CD4-positive, alpha-beta T cell treated with Interleukin-1 beta for 1 hour (primary cell): Measurements from ENCODE around the gene SPC24.
A peak's percentile ranks its signal among the peaks of the same experiment; 100 is the strongest.

Experiments used
- DNase-seq, 2 donors: peaks; one replicate each; pipeline ENCODE4 v3.0.0-alpha.2; 2020 to 2022

The SPC24 gene, protein sequence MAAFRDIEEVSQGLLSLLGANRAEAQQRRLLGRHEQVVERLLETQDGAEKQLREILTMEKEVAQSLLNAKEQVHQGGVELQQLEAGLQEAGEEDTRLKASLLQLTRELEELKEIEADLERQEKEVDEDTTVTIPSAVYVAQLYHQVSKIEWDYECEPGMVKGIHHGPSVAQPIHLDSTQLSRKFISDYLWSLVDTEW

DNA sequence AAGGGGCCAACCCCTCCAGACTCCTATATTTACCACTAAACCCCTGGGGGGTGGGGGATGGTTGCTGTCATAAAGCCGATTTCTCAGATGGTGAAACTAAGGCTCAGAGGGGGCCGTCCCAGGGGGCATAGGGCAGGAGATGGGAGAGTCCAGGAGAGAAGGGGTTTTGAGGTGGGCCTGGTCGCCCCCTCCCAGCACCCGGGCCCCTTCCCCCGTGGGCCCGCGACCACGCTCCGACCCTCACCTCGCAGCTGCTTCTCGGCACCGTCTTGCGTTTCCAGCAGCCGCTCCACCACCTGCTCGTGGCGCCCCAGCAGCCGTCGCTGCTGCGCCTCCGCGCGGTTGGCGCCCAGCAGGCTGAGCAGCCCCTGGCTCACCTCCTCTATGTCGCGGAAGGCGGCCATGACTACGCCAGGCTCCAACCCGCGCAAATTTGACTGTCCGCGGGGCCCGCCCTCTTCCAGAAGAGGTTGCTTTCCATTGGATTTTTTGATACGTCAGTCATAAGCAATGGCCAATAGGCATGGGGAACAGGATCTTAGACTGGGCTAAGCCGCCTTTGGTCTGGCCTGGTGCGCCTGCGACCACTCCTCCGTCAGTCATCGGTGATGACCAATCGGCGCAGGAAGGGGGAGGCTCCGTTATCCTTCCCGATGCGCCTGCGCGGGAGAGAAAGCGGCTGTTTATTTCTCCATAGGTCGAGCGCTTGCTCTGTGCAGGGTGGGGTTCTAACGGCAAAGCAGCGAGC is at the start of gene SPC24:
TSS of gene SPC24 (minus strand) at position 410 of the 748 bp plus-strand sequence. CDS start at position 404, 6 bp downstream.
- DNase-seq: peak; percentile 95 to 96

DNA sequence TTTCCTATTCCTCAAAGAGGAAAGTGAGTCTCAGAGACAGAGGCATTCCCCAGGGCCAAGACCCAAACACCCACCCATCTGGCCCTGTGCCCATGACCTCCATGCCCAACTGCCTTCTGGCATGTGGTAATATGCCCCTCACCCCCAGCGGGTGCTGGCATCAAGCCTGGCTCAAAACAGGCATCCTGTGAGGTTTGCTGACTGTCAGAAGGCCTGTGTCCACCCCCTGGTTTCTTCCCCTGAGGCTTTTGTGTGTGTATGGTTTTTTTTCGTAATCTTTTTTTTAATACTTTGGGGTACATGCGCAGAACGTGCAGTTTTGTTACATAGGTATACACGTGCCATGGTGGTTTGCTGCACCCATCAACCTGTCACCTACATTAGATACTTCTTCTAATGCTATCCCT is 49.4 kb upstream of the SPC24 start:
- no peak for DNase-seq

DNA sequence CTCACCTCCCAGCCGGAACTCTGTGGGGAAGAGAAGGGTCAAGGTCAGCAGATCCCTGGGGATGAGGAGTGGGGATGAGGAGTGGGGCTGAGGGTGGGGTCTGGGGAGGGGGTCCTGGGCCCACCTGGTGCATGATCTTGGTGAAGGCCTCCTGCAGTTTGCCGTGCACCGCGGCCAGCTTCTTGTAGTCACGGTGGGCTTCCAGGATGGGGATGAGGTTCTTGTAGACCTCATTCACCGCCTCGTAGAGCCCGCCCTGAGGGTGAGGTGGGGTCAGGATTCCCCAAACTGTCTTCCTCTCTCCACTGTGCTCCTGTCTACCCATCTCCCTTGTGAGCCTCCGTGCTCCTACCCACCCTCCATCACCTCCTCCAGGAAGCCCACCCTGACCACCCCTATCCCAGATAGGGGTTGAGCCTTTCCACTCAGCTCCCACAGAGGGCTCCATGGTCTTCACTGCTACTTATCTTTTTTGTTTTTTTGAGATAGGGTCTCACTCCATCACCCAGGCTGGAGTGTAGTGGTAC is 48.6 kb upstream of the SPC24 start:
- no peak for DNase-seq

DNA sequence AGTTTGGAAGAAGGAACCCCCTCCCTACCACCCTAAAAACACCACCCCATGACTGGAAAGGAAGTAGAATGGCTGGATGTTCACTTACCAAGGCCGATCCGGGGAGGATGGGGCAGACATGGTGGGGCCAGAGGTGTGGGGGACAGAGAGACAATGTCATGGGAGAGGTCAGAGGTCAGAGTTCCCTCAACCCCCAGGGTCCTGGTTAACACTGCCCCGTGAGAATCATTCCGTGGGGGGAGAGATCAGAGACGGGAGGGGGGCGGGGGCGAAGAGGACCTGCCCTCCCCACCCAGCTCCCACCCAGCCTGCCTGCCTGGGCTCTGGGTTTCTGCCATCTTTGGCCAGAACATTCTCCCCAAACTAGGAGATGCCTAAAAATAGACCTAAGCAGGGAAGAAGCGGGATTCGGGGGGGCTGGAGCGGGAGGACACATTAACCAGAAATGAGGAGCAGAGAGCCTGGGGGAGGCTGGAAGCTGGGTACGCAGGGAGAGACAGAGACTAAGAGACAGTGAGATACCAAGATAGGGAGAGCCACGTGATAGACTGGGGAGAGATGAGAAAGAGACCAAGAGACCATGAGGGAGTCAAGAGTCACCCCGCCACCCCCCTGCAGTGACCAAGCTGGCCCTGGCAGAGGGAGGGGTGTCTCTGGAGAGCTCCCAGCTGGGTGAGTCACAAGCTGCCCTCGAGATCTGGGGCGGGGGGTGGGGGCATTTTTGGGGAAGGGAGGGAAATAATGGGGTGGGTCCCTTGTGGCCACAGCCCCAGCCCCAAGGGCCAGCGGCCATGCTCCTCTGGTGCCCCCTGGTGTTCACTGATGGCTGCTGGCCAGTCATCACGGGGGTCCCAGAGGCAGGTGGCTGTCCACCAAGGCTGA is 47.9 kb upstream of the SPC24 start:
- peak; percentile 35 to 37 for DNase-seq

DNA sequence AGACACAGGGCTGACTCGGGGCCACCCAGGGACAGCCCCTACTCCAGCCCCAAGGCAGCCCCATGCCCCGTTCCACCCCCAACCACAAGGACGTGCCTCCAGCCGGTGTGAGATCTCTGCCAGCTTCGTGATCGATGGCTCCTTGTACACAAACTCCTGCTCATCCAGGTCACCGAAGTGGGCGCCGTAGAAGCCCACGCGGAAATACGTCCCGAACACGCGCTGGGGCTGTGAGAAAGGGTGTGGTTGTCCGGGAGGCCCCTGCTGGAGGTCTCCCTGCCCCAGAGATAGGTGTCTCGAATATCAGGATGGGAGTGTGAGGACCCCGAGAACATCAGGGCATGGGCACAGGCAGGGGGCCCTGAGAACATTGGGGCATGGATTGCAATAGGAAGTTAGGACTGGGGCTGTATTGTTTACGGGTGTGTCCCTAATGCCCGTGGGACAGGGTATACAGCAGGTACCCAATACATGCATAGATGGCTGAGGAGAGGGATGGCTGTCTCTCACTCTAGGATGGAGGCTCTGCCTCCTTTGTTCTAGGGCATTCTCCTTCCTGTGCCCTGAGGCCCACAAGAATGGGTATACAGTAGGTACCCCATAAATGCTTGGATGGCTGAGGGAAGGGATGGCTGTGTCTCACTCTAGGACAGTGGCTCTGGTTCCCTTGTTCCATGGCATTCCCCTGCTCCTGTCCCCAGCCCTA is 47.1 kb upstream of the SPC24 start:
- no peak for DNase-seq

DNA sequence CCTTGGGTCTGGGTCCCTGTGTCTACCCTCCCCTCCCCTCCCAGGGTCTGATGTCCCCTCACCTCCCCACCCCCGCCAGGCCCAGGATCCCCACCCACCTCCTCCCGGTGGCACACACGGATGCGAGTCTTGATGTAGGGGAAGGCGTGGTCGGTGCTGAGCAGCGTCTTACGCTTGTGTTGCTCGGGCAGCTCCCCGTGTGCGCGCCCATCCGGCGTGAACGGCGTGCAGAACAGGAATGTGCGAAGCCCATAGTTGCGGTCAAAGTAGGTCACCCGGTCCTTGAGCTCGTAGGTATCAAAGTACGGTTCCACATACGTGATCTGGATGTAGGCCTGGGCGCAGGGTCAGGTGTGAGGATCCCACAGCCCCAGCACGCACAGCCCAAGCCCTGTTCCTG is 46.2 kb upstream of the SPC24 start:
- DNase-seq: no peak

DNA sequence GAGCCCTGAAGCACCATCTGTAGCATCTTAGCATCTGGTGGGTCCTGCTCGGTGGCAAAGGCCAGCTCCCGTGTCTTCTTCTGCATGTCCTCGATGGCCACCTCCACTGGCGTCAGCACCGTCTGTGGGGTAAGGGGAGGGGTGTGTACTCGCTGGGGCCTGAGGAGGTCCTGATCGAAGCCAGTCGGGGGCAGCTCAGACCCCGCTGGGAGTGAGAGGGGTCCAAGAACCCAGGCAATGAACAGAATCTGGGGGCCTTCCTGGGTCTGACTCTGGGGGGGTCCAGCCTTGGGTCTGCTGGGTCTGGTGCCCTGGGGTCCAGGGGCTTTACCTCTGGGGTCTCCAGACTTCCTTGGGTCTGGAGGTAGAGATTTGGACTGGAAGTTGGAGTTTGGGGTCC is 45.3 kb upstream of the SPC24 start:
- no peak for DNase-seq

DNA sequence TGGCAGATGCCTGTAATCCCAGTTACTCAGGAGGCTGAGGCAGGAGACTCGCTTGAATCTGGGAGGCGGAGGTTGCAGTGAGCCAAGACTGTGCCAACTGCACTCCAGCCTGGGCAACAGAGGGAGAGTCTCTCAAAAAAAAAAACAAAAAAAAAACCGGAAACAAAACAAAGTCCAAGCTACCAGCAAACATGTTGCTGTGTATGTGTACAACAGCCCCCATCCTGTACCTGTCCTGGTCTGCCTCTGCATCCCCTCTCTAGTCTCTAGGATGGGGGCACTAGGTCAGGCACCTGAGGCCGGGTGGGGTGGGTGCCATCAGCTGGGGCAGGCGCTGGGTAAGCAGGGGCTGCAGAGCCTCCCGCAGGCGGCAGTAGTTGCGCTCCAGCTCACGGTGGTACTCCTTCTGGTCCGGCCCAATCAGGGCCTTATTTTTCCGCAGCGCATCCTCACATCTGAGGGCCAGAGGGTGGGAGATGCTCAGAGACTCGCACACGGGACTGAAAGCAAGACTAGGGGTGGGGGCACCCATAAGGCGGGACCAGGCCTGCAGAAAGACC is 44.5 kb upstream of the SPC24 start:
- no peak for DNase-seq

DNA sequence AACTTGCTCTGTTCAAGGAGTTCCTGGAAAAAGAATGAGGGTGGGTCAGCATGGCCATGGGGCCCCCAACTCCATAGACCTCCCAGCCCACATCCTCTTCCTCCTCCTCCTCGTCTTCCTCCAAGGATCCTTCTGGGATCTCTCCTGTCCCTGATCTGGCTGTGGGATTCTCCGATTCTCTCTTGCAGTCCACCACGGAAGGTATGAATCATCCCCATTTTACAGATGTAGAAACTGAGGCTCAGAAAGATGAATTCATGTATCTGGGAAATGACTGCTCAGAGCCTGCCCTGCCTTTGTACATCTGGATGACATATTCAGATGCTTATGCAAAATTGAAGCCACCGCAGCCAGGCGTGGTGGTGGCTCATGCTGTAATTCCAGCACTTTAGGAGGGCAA is 43.9 kb upstream of the SPC24 start:
- no peak for DNase-seq

DNA sequence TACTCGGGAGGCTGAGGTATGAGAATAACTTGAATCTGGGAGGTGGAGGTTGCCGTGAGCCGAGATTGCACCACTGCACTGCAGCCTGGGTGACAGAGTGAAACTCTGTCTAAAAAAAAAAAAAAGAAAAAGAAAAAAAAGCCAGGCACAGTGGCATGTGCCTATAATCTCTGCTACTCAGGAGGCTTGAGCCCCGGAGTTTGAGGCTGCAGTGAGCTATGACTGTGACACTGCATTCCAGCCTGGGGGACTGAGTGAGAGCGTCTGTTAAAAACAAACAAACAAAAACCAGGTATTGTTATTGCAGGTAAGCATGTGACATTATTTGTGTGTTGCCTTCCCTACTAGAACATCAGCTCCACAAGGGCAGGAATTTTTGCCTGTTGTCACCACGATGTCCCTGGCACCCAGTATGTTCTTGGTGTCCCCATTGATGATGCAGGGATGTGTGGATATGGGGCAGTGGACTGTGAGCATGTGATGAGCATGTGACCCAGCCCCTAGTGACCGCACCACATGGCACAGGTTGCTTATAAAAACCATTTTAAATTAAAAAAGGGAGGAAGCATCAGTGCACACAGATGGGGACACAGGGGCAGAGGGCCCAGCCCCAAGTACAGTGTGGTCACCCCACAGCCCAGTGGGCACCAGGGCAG is 43.3 kb upstream of the SPC24 start:
- no peak for DNase-seq

DNA sequence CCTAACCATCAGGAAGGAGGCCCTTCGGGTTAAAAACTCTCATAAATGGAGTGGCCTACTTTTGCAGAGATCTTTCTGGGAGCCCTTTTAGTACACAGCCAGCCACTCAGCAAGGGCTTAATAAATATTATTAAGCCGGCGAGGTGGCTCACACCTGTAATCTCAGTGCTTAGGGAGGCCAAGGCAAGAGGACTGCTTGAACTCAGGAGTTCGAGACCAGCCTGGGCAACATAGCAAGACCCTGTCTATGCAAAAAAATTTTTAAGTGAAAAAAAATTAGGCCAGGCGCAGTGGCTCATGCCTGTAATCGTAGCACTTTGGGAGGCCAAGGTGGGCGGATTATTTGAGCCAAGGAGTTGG is 42.6 kb upstream of the SPC24 start:
- no peak for DNase-seq

DNA sequence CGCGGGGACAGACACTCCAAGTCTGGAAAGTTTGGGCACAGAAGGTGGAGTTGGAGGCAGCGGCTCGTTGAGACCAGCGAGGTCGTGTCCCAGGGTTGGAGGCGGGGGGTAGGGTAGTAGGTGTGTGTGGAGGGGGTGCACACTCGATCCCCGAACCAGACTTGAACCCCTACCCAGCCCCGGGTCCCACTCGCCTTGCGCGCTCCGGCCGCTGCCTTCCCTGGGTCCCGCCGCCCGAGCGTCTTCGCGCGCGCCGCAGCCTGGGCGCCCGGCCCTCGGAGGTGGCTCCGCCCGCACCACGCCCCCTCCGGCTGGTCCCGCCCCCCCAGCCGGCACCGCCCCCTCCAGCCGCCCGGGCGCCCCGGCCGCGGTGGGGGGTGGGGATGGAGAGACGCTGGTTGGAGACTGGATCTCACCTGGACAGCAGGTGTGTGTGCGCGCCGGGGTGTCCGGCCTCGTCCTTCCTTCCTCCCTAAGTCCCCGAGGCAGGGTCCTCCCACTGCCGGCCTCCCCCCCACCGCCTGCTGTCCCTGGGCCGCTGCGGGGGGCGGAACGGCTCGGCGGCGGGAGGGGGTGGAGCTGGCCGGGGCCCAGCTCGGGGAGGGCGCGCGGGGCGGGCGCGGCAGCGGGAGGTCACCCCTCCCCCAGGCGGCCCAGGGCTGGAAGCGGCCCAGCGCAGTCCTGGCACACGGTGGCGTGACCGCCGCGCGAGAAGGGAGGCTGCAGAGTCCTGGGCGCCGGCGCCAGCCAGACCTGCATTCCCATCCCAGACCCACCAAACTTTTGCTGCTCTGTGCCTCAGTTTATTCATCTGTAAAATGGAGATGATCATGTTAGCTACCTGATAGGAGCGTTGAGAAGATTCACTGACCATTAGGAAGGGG is 42.0 kb upstream of the SPC24 start, which contains the start of gene KANK2:
TSS of gene KANK2 (minus strand) at position 255 of the 884 bp plus-strand sequence. CDS start 3,034 bp downstream, outside the sequence.
- DNase-seq: peak; percentile 73 to 76

DNA sequence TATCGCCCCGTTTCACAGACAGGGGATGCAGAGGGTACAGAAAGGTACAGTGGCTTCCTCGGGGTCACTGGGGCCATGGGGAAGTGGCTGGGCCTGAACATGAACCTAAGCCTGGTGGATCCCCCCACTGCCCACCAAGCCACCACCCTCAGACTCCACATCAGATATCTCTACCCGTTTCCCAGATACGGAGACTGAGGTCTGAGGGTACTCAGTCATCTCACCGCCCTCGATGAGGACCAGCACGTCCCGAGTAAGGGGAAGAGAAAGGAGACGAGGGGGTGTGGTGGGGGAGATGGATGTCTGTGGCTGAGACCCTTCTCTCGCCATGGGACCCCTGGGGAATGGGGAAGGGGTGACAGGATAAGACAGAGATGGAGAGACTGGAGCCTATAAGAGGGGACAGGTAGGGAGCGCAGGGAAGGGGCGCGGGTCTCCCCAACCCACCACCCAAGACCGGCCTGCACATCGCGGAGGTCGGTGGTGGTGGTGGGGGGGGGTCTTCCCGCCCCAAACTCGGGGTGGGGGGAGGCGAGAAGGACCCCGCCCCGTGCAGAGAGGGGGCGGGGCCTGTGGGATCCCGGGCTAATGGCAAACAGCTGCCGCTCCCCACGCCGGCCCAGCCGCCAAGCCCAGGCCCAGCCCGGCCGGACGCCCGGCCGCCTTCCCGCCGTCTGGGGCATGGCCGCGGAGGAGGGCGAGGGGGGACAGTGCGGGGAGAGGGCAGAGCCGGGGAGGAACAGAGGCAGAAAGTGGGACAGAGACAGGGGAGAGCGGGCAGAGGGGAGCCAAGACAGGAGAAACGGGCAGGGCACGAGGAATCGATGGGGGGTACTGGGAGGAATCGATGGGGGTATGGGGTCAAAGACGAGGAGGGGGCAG is 41.1 kb upstream of the SPC24 start:
- no peak for DNase-seq

DNA sequence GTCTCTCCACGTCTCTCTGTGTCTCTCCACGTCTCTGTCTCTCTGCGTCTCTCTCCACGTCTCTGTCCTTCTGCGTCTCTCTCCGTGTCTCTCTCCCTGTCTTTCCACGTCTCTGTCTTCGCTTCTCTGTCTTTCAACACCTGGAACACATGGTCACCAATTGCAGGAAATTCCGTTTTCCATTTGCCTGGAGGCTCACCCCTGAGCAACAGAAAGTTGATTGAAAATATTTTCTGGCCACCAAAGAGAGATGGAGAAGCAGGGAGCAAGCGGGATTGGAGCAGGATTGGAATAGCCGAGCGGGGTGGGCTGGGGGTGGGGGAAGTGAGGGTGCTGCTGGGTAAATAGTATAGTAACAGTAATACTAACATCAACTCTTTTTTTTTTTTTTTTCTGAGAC is 40.1 kb upstream of the SPC24 start:
- no peak for DNase-seq

DNA sequence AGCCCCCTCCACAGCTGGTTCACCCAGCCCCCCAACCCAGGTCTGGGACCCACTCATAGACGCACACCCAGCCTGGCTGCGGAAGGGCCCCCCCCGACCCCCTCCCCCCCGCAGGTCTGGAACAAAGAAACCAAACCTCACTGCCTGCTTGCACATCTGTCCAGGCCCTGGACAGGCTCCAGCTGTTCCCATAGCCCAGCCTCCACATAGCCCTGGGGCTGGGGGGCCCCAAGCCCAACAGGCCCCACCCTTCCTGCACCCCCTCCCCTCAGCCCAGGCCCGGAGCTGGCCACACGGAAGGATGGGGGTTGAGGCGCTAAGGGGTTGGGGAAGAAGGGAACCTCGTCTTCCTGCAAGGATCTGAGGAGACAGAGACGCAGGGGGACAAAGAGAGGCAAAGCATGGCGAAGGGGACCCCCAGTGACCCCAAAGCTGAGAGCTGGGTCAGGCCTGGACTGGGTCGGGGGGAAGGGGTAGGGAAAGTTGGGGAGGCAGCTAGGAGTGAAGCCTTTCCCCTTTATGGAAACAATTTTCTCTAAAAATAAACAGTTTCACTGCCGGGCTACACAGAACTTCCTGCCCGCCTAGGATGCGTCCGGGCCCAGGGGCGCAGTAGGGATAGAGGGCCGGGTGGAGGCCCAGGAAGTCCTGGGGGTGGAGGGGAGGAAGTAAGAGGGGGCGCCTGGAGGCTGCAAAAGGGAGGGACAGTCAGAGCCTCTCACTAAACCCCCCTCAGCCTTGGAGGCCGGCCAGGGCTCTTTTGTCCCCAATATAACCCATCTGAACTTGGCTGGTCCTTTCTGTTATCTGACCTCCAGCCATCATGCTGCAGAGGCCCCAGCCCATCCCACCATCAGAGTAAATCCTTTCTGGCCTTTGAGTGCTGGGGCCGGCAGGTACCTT is 39.3 kb upstream of the SPC24 start:
- no peak for DNase-seq

DNA sequence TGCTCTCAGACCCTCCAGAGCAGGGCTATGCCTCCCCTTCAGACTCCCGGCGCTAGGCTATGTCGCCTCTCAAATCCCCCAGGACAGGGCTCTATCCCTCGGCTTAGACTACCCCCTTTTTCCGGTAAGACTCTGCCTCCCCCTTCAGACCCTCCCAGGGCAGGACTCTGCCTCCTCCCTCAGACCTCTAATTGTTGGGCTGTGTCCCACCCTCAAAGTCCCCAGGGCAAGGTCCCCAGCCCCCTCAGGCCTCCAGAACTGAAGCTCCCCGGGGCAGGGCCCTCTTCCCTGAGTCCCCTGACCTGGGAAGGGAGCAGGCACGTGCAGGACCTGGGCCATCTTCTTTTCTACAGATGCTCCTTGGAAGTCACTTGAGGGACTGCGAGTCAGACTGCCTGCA is 38.6 kb upstream of the SPC24 start:
- no peak for DNase-seq

DNA sequence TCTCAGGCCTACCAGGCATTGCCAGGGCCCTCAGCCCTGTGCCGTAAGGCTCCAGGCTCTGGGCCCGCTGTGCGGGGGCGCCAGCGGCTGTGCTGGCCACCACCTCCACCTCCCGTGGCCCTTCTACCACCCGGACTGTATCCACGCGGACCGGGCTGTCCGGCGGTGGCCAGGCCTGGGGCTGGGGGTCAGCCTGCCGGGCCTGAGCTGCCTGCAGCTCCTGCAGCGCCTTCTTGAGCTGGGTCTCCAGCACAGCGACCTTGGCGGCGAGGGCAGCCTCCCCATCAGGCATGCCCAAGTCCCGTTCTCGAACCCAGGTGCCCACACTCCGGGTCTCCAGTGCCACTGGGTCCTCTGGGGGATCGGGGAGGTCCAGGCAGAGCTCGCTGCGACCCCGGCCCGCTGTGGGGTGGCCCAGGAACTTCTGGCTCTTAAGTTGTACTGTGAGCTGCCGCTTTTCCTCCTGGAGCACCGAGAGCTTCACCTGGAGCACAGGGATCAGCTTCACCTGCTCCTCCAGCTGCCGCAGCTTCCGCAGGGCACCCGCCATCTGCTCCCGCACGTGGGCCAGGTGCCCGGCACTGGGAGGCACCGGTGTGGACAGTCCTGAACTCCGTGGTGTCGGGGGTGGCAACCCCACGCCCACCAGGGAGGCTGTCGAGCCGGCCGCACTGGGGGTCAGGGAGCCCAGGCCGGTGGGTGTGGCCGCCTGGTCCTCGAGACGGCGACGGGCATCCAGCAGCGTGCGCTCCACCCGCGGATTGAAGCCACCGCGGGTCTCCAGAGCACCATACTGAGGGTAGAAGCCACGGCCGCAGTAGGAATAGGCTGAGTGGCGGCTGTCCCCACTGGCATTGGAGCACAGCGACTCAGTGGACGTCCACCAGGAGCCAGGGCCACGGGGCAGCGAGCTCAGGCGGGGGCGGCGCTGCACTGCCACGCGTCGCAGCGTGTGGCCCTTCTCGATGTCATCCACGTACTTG is 37.7 kb upstream of the SPC24 start:
- no peak for DNase-seq
